ENCODE measurements around the gene CHRNA3. TPM values are rescaled to one million over a fixed set of nuclear protein-coding genes. Genes with fewer than 3 reads are reported as not detected.

CHRNA3 gene
- total RNA-seq, 1 donor from 2014 or later: not detected

DNA sequence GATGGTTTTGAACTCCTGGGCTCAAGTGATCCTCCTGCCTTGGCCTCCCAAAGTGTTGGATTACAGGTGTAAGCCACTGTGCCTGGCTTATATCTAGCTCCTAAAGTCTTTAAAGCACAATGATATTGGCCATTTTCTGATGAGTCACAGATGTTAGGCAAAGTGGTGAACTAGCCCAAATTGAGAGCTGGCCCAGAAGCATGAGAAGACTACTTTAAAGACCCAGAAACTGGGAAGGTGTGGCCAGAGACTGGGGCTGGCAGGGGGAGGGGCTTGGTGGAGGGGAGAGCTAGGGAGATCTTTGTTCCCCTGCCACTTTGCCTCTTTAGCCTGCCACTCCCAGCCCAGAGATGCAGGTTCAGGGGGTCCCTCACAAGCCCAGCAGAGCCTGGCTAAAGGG, 21.6 kb downstream of the CHRNA3 start:
- H3K36me3 Mint-ChIP-seq (ENCODE audit: low read depth): no peaks in the 10 kb centered on the region
- DNase-seq (ENCODE audit: low spot score): no peak
- no peak overlapping the region for H3K27ac Mint-ChIP-seq
- H3K9me3 Mint-ChIP-seq: no peaks in the 10 kb centered on the region
- no peak overlapping the region for H3K4me3 Mint-ChIP-seq (ENCODE audit: low read depth)
- no peaks in the 10 kb centered on the region for H3K4me1 Mint-ChIP-seq (ENCODE audit: low read depth)
- no peaks in the 10 kb centered on the region for H3K27me3 Mint-ChIP-seq (ENCODE audit: low read depth)
- intact Hi-C loops (cut with micrococcal nuclease): no loop called here

DNA sequence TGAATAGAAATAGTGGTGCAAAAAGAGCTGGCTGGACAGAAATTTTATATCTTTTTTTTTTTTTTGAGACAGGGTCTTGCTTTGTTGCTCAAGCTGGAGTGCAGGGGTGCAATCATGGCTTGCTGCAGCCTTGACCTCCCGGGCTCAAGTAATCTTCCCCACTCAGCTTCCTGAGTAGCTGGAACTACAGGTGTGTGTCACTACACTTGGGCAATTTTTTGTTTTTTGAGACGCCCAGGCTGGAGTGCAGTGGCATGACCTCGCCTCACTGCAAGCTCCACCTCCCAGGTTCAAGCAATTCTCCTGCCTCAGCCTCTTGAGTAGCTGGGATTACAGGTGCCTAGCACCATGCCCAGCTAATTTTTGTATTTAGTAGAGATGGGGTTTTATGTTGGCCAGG, 22.4 kb downstream of the CHRNA3 start:
- intact Hi-C loops (cut with micrococcal nuclease): no loop called here
- Mint-ChIP-seq H3K4me1 (ENCODE audit: low read depth) (no peaks in the 10 kb centered on the region), H3K27ac (no peak overlapping the region), H3K4me3 (ENCODE audit: low read depth) (no peak overlapping the region), H3K27me3 (ENCODE audit: low read depth) (no peaks in the 10 kb centered on the region), H3K9me3 (no peaks in the 10 kb centered on the region), H3K36me3 (ENCODE audit: low read depth) (no peaks in the 10 kb centered on the region)
- DNase-seq (ENCODE audit: low spot score): no peak

DNA sequence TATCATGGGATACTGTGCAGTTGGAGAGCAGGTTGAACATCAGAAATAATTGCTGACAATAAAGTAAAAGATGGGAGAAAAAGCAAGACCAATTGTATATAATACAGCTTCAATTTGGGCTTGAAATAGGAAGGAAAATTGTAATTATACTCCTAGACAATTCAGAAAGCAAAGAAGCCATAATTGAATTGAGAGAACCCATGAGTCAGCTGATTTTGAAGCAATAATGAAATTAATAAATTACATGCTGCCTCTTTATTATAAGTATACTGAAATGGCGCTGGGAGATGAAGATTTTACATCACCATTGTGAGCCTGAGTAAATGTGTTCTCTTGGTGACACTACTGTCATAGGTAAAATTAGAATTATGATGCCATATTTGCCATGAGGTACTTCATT, 23.2 kb downstream of the CHRNA3 start:
- Mint-ChIP-seq H3K27ac (no peak overlapping the region), H3K4me3 (ENCODE audit: low read depth) (no peak overlapping the region), H3K27me3 (ENCODE audit: low read depth) (no peaks in the 10 kb centered on the region), H3K9me3 (no peaks in the 10 kb centered on the region), H3K4me1 (ENCODE audit: low read depth) (no peaks in the 10 kb centered on the region), H3K36me3 (ENCODE audit: low read depth) (no peaks in the 10 kb centered on the region)
- intact Hi-C loops (cut with micrococcal nuclease): no loop called here
- DNase-seq (ENCODE audit: low spot score): no peak

DNA sequence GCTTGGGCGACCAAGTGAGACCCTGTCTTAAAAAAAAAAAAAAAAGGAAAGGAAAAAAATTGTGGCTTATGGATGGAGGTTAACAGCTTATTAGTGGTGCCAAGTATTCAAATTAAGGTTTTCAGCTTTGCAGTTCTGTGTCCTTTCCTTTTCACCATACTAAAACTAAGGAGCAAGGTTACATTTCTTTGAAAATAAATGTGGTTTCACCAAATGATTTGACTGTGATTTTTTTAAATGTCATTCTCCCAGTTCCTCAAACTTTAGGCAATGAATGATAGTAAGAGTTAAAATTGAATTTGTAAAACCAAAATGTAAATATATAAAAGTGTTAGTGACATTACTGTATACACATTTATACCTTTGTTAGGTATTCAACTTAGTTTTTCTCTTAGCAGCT, 45.9 kb downstream of the CHRNA3 start:
- no peak for DNase-seq (ENCODE audit: low spot score)
- Mint-ChIP-seq H3K9me3 (no peaks in the 10 kb centered on the region), H3K36me3 (ENCODE audit: low read depth) (no peaks in the 10 kb centered on the region), H3K27me3 (ENCODE audit: low read depth) (no peaks in the 10 kb centered on the region), H3K4me3 (ENCODE audit: low read depth) (no peak overlapping the region), H3K27ac (no peak overlapping the region), H3K4me1 (ENCODE audit: low read depth) (no peaks in the 10 kb centered on the region)
- intact Hi-C loops (cut with micrococcal nuclease): no loop called here

DNA sequence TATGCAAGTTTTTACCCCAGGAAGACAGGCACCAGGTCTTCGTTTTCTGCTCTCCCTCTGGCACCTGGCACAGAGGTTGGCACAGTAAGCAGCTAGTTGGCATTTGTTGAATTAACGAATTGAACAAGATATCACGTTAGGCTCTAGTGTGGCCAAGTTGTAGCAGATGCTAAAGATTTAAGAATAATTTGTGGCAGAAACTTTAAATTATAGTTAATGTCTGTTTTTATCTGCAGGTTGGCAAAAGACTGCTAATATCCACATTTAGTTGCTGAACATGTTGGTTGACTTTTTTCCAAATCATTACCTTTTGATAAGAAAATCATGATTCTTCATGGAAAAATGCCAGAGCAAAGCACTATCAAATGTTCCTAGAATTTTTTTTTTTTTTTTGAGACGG, 47.4 kb downstream of the CHRNA3 start:
- intact Hi-C loops (cut with micrococcal nuclease): no loop called here
- H3K4me3 Mint-ChIP-seq (ENCODE audit: low read depth): no peak overlapping the region

DNA sequence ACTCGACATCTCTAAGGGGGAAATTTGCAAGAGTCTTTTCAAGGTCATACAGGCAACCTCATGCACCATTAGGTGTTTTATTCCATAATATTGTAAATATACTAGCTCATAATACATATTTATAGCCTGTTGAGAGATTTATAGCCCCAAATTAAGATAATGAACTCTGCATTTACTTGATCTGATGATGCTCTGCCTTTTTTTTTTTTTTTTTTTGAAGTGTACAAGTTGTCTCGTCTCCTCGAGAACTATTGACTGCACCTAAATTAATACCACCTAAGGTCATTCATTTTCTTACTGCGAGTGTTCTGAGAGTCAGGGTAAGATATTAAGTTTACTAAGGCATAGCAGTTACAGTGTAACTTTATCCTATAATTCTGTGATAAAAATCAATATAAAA, 49.4 kb downstream of the CHRNA3 start:
- no peaks in the 10 kb centered on the region for H3K9me3 Mint-ChIP-seq
- peaks cover 9% of the 10 kb centered on the region for H3K27me3 Mint-ChIP-seq (ENCODE audit: low read depth)
- intact Hi-C loops (cut with micrococcal nuclease): no loop called here
- H3K4me3 Mint-ChIP-seq (ENCODE audit: low read depth): no peak overlapping the region
- no peak overlapping the region for H3K27ac Mint-ChIP-seq
- DNase-seq (ENCODE audit: low spot score): no peak
- no peaks in the 10 kb centered on the region for H3K36me3 Mint-ChIP-seq (ENCODE audit: low read depth)
- peaks cover 8% of the 10 kb centered on the region for H3K4me1 Mint-ChIP-seq (ENCODE audit: low read depth)

More for the DNA sequence above, 47.4 kb downstream of the CHRNA3 start:
- DNase-seq (ENCODE audit: low spot score): no peak
- H3K27ac Mint-ChIP-seq: no peak overlapping the region
- H3K36me3 Mint-ChIP-seq (ENCODE audit: low read depth): no peaks in the 10 kb centered on the region
- no peaks in the 10 kb centered on the region for H3K27me3 Mint-ChIP-seq (ENCODE audit: low read depth)
- no peaks in the 10 kb centered on the region for H3K4me1 Mint-ChIP-seq (ENCODE audit: low read depth)
- H3K9me3 Mint-ChIP-seq: no peaks in the 10 kb centered on the region

DNA sequence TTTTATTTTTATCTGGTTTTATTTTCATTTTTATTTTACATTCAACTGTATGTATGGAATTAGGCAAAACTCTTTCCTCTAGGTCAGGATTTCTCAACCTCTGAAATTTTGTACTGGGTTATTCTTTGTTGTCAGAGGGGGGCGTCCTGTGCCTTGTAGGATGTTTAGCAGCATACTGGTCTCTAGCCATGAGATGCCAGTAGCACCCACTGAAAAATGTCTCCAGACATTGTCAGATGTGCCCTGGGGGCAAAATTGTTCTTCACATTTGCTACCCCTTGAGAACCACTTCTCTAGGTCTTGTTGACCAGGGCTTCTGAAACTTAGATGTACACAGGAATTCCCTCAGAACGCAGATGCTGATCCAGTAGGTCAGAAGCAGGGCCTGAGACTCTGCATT, 50.1 kb downstream of the CHRNA3 start:
- no peaks in the 10 kb centered on the region for H3K9me3 Mint-ChIP-seq
- H3K36me3 Mint-ChIP-seq (ENCODE audit: low read depth): no peaks in the 10 kb centered on the region
- H3K4me1 Mint-ChIP-seq (ENCODE audit: low read depth): peaks cover 13% of the 10 kb centered on the region
- DNase-seq (ENCODE audit: low spot score): no peak
- H3K27me3 Mint-ChIP-seq (ENCODE audit: low read depth): peaks cover 14% of the 10 kb centered on the region
- H3K27ac Mint-ChIP-seq: no peak overlapping the region
- intact Hi-C loops (cut with micrococcal nuclease): no loop called here
- no peak overlapping the region for H3K4me3 Mint-ChIP-seq (ENCODE audit: low read depth)

DNA sequence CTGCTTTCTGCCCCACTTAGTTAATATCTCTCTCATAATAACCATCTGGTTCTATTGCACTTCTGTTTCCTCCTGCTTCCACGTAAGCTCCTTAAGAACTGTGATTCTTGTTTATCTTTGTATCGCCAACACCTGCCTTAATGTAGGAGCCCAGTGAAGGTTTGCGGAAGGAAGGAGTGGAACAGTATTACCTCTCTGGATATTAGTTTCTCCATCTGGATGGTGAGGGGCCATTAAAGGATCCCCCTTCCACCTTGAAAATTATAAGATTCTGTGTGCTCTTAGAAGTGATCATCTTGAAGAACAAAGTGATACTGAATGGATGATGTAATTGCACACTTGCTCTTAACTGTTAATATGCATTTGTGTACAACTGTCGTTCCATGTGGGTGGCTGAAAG, 53.3 kb downstream of the CHRNA3 start:
- H3K27ac Mint-ChIP-seq: no peak overlapping the region
- H3K36me3 Mint-ChIP-seq (ENCODE audit: low read depth): no peaks in the 10 kb centered on the region
- no peak overlapping the region for H3K4me3 Mint-ChIP-seq (ENCODE audit: low read depth)
- no peaks in the 10 kb centered on the region for H3K9me3 Mint-ChIP-seq
- peaks cover 25% of the 10 kb centered on the region for H3K4me1 Mint-ChIP-seq (ENCODE audit: low read depth)
- intact Hi-C loops (cut with micrococcal nuclease): no loop called here
- H3K27me3 Mint-ChIP-seq (ENCODE audit: low read depth): peaks cover 20% of the 10 kb centered on the region
- no peak for DNase-seq (ENCODE audit: low spot score)

DNA sequence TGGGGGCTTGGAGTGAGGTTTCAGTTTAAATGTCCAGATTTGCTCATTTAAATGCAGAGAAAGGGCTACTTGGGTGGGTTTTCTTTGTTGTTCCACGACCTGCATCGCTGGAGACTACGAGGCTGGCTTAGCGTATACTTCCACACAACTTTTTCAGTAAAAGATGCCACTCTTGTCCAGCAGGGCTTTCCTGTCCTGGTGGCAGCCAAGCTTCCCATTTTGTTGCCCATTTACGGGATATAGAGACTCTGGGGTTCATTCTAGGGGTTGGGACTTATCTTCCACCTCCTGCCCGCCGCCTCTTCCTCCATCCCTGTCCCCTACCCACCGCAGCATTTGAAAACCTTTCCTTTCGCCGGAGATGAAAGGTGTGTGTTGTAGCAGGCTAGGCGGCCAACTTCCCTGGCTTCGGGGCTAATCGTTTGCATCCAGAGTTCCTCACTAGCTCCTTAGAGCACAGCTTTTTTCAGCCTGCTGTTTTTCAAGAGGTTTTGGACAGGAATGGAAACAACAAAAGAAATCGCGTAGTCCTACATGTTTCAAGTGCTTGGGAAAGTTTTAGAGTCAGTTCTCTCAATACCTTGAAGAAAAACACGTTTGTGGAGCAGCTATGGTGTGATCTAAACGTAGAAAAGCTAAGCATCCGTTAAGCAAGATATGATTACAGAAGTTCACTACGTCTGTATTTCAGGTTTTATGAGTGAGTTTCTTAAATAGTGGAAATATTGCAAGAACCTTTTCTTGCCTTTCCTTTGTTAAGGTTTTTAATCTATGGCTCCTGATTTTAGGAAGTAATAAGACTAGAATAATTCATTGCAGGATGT, 54.6 kb downstream of the CHRNA3 start:
- Mint-ChIP-seq H3K4me1 (ENCODE audit: low read depth) (peaks cover 25% of the 10 kb centered on the region), H3K4me3 (ENCODE audit: low read depth) (peak overlapping the region; percentile 82), H3K27ac (peak overlapping the region; percentile 8), H3K36me3 (ENCODE audit: low read depth) (no peaks in the 10 kb centered on the region), H3K27me3 (ENCODE audit: low read depth) (peaks cover 28% of the 10 kb centered on the region), H3K9me3 (no peaks in the 10 kb centered on the region)
- no peak for DNase-seq (ENCODE audit: low spot score)
- intact Hi-C loops (cut with micrococcal nuclease): no loop called here

DNA sequence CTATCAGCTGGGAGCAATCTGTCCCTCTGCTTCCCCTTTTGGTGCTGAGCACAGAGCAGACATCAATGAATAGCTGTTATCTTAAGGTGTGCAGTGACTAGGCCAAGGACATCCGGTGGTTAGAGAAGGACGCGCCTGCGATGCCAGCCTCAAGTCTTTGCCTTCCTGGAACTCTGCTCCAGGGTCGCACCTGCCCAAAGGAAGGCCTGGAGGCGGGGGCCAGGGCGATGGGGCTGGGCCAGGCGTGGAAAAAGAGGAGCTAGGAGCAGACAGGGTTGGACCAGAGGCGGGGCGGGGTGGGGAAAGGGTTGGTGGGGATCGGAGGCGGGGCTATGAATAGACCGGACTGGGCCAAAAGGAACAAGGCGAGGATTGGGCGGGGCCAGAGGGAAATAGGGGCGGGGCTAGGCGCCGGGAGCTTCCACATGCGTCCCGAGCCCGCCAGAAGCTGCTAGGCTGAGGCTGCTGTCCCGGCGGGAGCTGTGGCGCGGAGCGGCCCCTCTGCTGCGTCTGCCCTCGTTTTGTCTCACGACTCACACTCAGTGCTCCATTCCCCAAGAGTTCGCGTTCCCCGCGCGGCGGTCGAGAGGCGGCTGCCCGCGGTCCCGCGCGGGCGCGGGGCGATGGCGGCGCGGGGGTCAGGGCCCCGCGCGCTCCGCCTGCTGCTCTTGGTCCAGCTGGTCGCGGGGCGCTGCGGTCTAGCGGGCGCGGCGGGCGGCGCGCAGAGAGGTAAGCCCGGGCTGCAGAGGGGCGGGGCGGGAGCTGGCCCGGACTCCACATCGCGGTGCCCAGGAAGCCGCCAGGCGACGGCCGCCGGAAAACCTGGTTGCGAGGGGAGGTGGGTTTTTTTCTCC, 55.5 kb downstream of the CHRNA3 start, which contains the start of gene CHRNA5:
Gene CHRNA5, plus strand, starts transcription at position 424 of the 854 bp plus-strand sequence. Its CDS starts 200 bp downstream, at position 624.
- intact Hi-C loops (cut with micrococcal nuclease): no loop called here

DNA sequence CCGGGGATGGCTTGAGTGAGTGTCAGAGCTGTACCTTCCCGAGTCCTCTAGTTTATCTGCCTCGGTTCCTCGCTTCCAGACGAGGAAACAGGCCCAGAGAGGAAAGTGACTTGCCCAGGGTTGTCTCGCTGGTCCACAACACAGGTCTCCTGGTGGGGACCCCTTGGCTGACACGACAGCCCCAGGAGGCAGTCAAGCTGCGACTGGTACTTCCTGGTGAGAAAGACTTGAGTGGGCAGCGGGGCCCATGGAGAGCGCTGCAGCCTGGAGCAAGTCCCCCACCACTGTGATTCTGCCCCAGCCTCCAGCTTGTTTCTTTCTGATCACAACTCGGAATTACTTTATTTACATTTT, 56.1 kb downstream of the CHRNA3 start:
- H3K27me3 Mint-ChIP-seq (ENCODE audit: low read depth): peaks cover 28% of the 10 kb centered on the region
- no peak for DNase-seq (ENCODE audit: low spot score)
- peak overlapping the region; percentile 83 for H3K4me3 Mint-ChIP-seq (ENCODE audit: low read depth)
- H3K36me3 Mint-ChIP-seq (ENCODE audit: low read depth): no peaks in the 10 kb centered on the region
- H3K4me1 Mint-ChIP-seq (ENCODE audit: low read depth): peaks cover 25% of the 10 kb centered on the region
- no peaks in the 10 kb centered on the region for H3K9me3 Mint-ChIP-seq
- intact Hi-C loops (cut with micrococcal nuclease): no loop called here
- H3K27ac Mint-ChIP-seq: peak overlapping the region; percentile 66

More for the DNA sequence above, 55.5 kb downstream of the CHRNA3 start, which contains the start of gene CHRNA5:
- no peaks in the 10 kb centered on the region for H3K36me3 Mint-ChIP-seq (ENCODE audit: low read depth)
- peaks cover 28% of the 10 kb centered on the region for H3K27me3 Mint-ChIP-seq (ENCODE audit: low read depth)
- H3K4me3 Mint-ChIP-seq (ENCODE audit: low read depth): peak within 1 kb of the TSS; percentile 83
- H3K27ac Mint-ChIP-seq: peak within 1 kb of the TSS; percentile 66
- peak; percentile 48 for DNase-seq (ENCODE audit: low spot score)
- H3K4me1 Mint-ChIP-seq (ENCODE audit: low read depth): peaks cover 25% of the 10 kb centered on the region
- H3K9me3 Mint-ChIP-seq: no peaks in the 10 kb centered on the region

DNA sequence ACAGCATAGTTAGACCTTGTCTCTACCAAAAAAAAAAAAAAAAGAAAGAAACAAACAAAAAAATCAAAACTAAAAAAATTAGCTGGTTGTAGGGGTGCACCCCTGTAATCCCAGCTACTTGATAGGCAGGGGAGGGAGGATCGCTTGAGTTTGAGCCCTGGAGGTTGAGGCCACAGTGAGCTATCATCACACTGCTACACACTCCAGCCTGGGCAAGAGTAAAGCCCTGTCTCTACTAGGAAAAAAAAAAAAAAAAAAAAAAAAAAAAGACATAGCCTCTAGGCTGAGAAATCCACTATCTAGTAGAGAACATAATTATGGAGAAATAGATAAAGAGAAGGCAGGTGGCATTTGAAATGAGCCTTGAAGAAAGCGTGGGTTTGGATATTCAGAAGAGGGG, 57.7 kb downstream of the CHRNA3 start:
- no peak overlapping the region for H3K4me3 Mint-ChIP-seq (ENCODE audit: low read depth)
- H3K36me3 Mint-ChIP-seq (ENCODE audit: low read depth): no peaks in the 10 kb centered on the region
- intact Hi-C loops (cut with micrococcal nuclease): no loop called here
- H3K27me3 Mint-ChIP-seq (ENCODE audit: low read depth): peaks cover 32% of the 10 kb centered on the region
- peaks cover 25% of the 10 kb centered on the region for H3K4me1 Mint-ChIP-seq (ENCODE audit: low read depth)
- no peaks in the 10 kb centered on the region for H3K9me3 Mint-ChIP-seq
- no peak for DNase-seq (ENCODE audit: low spot score)
- no peak overlapping the region for H3K27ac Mint-ChIP-seq

DNA sequence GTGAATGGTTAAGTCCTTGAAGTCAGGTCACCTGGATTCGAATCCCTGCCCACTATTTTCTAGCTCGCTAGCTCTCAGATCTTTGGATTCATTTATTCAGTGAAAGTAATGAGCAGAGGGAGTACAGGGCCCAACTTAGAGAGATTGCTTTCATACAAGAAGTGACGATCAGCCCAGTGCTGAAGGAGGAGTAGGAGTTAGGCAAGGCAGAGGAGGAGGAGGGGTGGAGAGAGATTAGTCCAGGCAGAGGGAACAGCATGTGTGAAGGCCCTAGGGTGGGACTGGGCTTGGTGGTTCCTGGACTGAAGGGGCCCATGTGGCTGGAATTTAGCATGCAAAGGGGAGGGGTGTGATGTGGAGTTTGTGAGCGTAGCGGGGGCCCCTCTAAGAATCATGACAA, 59.3 kb downstream of the CHRNA3 start:
- intact Hi-C loops (cut with micrococcal nuclease): no loop called here
- H3K36me3 Mint-ChIP-seq (ENCODE audit: low read depth): no peaks in the 10 kb centered on the region
- no peak for DNase-seq (ENCODE audit: low spot score)
- H3K9me3 Mint-ChIP-seq: no peaks in the 10 kb centered on the region
- no peak overlapping the region for H3K27ac Mint-ChIP-seq
- H3K4me3 Mint-ChIP-seq (ENCODE audit: low read depth): no peak overlapping the region
- peaks cover 24% of the 10 kb centered on the region for H3K27me3 Mint-ChIP-seq (ENCODE audit: low read depth)
- H3K4me1 Mint-ChIP-seq (ENCODE audit: low read depth): peaks cover 18% of the 10 kb centered on the region

Data from activated T-helper 2 cell treated with anti-CD3 and anti-CD28 coated beads, Interferon-gamma antibody, Interleukin-2, Interleukin-4, amounts not matched to agents 10 μg/mL and 5 μg/mL and 100 μg/mL, durations not matched to agents 14 hours and 24 hours and 36 hours (primary cell).